Measurements from ENCODE around the gene CADPS2. TPM values are rescaled to one million over a fixed set of nuclear protein-coding genes. Genes with fewer than 3 reads are reported as not detected.

Gene CADPS2
- total and polyA plus RNA-seq, 10 of the 15 experiments (the other 5 are each of a cell fraction or from before 2014, with no cell fraction given), result 0.05 to 7.5 (median 0.25) TPM

DNA sequence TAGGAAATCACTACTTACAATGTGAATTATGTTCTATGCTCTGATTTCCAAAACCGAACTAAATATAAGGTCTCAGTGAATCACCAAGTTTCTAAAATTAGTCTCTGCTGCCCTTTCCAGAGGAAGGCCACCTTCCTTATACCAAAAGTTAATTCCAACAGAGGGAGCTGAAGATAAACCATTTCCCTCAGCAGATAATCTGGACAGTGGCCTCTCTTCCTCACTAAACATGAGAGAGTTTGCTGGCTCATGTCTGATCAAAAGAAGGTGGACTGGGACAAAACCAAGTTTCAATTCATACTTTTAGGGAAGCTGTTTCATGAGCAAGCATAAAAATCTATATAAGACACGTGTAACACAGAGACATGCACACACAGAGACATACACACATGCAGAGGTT is 588.1 kb downstream of the CADPS2 start (continued):
- TF ChIP-seq, protein P1, sequence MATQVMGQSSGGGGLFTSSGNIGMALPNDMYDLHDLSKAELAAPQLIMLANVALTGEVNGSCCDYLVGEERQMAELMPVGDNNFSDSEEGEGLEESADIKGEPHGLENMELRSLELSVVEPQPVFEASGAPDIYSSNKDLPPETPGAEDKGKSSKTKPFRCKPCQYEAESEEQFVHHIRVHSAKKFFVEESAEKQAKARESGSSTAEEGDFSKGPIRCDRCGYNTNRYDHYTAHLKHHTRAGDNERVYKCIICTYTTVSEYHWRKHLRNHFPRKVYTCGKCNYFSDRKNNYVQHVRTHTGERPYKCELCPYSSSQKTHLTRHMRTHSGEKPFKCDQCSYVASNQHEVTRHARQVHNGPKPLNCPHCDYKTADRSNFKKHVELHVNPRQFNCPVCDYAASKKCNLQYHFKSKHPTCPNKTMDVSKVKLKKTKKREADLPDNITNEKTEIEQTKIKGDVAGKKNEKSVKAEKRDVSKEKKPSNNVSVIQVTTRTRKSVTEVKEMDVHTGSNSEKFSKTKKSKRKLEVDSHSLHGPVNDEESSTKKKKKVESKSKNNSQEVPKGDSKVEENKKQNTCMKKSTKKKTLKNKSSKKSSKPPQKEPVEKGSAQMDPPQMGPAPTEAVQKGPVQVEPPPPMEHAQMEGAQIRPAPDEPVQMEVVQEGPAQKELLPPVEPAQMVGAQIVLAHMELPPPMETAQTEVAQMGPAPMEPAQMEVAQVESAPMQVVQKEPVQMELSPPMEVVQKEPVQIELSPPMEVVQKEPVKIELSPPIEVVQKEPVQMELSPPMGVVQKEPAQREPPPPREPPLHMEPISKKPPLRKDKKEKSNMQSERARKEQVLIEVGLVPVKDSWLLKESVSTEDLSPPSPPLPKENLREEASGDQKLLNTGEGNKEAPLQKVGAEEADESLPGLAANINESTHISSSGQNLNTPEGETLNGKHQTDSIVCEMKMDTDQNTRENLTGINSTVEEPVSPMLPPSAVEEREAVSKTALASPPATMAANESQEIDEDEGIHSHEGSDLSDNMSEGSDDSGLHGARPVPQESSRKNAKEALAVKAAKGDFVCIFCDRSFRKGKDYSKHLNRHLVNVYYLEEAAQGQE (IDR thresholded peaks at IDR 0.05; ENCODE audit: low read depth, low read length), result no peak
- no peak for TF ChIP-seq IKZF2 (IDR thresholded peaks at IDR 0.05)

DNA sequence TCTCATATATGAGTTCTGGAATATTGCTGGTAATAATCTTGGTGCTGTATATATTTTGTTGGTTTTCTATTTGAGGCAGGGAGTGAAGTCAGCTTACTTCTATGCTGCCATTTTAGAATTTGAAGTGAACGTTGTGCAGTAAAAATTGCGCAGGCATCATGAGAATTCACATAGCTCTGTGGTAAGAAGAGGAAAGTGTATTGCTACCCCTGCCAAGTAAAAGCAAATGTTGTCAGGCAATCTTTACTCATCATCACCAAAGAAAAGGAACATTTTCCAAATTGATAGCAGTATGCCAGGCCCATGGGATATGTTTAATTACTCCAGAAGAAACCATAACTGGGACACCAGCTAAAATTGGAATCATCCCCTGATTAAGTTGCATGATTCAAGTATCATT is 595.1 kb downstream of the CADPS2 start:
- Histone ChIP-seq H3K4me2 (ENCODE audit: control insufficient read depth, insufficient read depth) (no peak overlapping the region), H3K4me1 (ENCODE audit: control insufficient read depth, insufficient read depth, low read length) (no peaks in the 10 kb centered on the region), H2AFZ (ENCODE audit: control insufficient read depth, low read depth, low read length) (no peak overlapping the region), H3K79me2 (ENCODE audit: control insufficient read depth, insufficient read depth, low read length) (no peaks in the 10 kb centered on the region), H4K20me1 (ENCODE audit: control insufficient read depth, insufficient read depth) (no peaks in the 10 kb centered on the region), H3K4me3 (no peak overlapping the region), H3K27me3 (replicated peaks in 1 of 2; ENCODE audit: control insufficient read depth in 2 of 2, insufficient read depth in 2 of 2, low read length in 1 of 2) (no peaks in the 10 kb centered on the region), H3K9me3 (replicated peaks; ENCODE audit: control insufficient read depth, insufficient read depth, low read length) (no peaks in the 10 kb centered on the region), H3K36me3 (ENCODE audit: control insufficient read depth in 2 of 2, insufficient read depth in 2 of 2, low read length in 1 of 2) (no peaks in the 10 kb centered on the region), H3K9ac (ENCODE audit: control insufficient read depth, insufficient read depth, low read length) (no peak overlapping the region), H3K27ac (ENCODE audit: control insufficient read depth, insufficient read depth) (no peak overlapping the region)
- ChIA-PET CTCF (no interaction called here), SMC1A (ENCODE audit: uncharacterized antibody, unreplicated experiment) (no interaction called here), POLR2A (no interaction called here), RAD21 (ENCODE audit: unreplicated experiment) (interaction anchor here (2.2 kb wide), 1 partner anchor 237 kb away, joined by 6 read pairs; no protein-coding TSS in a partner anchor)
- WGBS (ENCODE audit: insufficient coverage, insufficient replicate concordance, low lambda C conversion rate, missing lambda C conversion rate), result 13% methylated on average over 2 of the region's 2 CpGs
- no peak for DNase-seq (ENCODE audit: low read depth, low spot score)
- FAIRE-seq, result no peak
- no peak for ATAC-seq
- no peak for TF ChIP-seq JUNB (IDR thresholded peaks at IDR 0.05)
- TF ChIP-seq ZNF217 (IDR thresholded peaks at IDR 0.05), result no peak
- TF ChIP-seq DPF2 (IDR thresholded peaks at IDR 0.05), result no peak
- TF ChIP-seq SIN3A (IDR thresholded peaks at IDR 0.05; ENCODE audit: low read depth, low read length), result no peak
- TF ChIP-seq EZH2 (IDR thresholded peaks at IDR 0.05; ENCODE audit: borderline replicate concordance, control insufficient read depth, low read depth, low read length), result no peak
- TF ChIP-seq, protein P2, sequence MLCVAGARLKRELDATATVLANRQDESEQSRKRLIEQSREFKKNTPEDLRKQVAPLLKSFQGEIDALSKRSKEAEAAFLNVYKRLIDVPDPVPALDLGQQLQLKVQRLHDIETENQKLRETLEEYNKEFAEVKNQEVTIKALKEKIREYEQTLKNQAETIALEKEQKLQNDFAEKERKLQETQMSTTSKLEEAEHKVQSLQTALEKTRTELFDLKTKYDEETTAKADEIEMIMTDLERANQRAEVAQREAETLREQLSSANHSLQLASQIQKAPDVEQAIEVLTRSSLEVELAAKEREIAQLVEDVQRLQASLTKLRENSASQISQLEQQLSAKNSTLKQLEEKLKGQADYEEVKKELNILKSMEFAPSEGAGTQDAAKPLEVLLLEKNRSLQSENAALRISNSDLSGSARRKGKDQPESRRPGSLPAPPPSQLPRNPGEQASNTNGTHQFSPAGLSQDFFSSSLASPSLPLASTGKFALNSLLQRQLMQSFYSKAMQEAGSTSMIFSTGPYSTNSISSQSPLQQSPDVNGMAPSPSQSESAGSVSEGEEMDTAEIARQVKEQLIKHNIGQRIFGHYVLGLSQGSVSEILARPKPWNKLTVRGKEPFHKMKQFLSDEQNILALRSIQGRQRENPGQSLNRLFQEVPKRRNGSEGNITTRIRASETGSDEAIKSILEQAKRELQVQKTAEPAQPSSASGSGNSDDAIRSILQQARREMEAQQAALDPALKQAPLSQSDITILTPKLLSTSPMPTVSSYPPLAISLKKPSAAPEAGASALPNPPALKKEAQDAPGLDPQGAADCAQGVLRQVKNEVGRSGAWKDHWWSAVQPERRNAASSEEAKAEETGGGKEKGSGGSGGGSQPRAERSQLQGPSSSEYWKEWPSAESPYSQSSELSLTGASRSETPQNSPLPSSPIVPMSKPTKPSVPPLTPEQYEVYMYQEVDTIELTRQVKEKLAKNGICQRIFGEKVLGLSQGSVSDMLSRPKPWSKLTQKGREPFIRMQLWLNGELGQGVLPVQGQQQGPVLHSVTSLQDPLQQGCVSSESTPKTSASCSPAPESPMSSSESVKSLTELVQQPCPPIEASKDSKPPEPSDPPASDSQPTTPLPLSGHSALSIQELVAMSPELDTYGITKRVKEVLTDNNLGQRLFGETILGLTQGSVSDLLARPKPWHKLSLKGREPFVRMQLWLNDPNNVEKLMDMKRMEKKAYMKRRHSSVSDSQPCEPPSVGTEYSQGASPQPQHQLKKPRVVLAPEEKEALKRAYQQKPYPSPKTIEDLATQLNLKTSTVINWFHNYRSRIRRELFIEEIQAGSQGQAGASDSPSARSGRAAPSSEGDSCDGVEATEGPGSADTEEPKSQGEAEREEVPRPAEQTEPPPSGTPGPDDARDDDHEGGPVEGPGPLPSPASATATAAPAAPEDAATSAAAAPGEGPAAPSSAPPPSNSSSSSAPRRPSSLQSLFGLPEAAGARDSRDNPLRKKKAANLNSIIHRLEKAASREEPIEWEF (IDR thresholded peaks at IDR 0.05; ENCODE audit: insufficient replicate concordance, low read depth, low read length), result no peak
- no peak for TF ChIP-seq SP1 (IDR thresholded peaks at IDR 0.05; ENCODE audit: low read depth, low read length)
- no peak for TF ChIP-seq HDAC2 (IDR thresholded peaks at IDR 0.05)
- no TSS peak for BruUV-seq (replicated peaks)
- in situ Hi-C loops (cut with MboI), result no loop called here
- intact Hi-C loops (cut with micrococcal nuclease; ENCODE audit: unreplicated experiment), result no loop called here
